ENCODE data around the gene PPFIBP1. TPM values are rescaled to one million over a fixed set of nuclear protein-coding genes. Genes with fewer than 3 reads are reported as not detected.
A peak's percentile ranks its signal among the peaks of the same experiment; 100 is the strongest.

PPFIBP1 gene
- total RNA-seq (2014; rRNA removed; shearing (Covaris generic)), result 86.7 and 105 TPM in 2 replicates
- polyA plus RNA-seq (2015; cell fraction: cytosol; rRNA removed), result 106 and 155 TPM in 2 replicates
- 351 and 401 TPM in 2 replicates for polyA plus RNA-seq (2015; cell fraction: nucleus; rRNA removed)

DNA sequence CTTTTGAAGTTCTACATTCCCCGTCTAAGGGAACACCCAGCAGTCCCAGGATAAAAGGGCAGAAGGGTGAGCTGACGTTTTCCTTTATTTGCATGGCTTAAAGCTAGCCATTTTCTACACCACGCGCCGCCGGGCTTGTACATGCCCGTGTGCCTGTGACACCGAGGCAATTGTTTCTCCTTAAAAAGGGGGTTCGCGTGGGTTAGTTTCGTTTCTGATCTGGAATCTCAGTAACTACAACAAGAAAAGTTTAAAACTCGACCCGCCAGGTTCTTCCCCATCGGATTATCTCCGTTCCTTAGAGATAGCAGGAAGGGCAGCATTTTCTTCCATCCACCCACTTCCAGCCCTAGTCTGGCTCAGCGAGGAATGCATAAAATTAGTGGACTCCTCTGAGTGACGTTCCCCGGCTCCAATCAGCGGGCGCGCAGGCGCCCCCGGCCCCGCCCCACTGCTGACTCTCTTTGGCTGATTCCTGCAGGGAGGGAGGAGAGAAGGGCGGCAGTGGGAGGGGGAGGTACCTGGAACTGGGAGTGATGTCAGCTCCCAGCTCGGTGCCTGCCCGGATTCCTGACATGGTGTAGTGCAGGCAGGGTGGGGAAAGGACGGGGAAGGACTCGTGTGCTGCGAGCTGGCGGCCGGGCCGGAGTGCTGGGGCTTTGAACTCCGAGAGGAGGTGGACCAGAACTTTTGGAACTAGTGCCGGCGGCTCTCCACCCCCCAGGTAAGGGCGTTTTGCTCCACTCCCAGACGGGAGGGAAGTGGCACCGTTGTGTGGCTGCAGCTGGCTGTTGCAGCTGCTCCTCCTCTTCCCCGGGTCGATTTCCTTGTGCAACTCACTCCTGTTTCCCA is at the start of gene PPFIBP1:
TSS of gene PPFIBP1 (plus strand) at position 565 of the 852 bp plus-strand sequence. CDS start 109,191 bp downstream, outside the sequence.
- DNase-seq (ENCODE audit: low read depth), result peak; percentile 99

DNA sequence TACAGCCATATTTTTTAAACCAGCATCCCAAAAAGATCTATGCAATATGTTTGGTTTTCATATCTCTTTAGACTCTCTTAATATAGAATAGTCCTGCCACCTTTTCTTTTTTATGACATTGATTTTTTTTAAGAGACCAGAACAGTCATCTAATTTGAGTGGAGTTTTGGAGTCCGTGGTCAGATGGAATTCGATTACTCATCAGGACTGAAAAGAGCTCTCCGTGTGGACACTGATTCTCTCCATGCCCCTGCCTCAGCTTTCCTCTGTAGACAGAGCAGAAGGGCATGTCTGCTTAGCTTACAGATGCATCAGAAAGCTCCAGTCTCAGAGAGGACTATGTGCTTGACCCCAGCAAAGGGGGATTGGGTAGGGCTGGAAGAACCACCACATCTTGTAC is 49.7 kb upstream of the PPFIBP1 start:
- peak; percentile 91 for DNase-seq (ENCODE audit: low read depth)

GRCh38 chr12:27477049-27477448 is 47.0 kb upstream of the PPFIBP1 start:
- no peak for DNase-seq (ENCODE audit: low read depth)

GRCh38 chr12:27478949-27479348 is 45.1 kb upstream of the PPFIBP1 start:
- no peak for DNase-seq (ENCODE audit: low read depth)

DNA sequence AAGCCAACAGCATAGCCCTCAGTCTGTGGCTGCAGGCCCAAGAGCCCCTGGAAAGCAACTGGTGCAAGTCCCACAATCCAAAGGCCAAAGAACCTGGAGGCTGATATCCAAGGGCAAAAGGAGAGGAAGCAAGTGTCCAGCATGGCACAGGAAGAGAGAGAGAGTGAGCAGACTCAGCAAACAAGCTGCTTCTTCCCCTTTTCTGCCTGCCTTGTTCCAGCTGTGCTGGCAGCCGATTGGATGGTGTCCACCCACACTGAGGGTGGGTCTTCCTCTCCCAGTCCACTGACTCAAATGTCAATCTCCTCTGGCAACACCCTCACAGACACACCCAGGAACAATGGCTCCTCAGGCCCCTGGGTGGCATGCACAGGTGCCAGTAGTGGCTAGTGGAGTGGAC is 44.0 kb upstream of the PPFIBP1 start:
- DNase-seq (ENCODE audit: low read depth), result no peak

GRCh38 chr12:27486961-27487360 is 37.0 kb upstream of the PPFIBP1 start:
- DNase-seq (ENCODE audit: low read depth), result no peak

DNA sequence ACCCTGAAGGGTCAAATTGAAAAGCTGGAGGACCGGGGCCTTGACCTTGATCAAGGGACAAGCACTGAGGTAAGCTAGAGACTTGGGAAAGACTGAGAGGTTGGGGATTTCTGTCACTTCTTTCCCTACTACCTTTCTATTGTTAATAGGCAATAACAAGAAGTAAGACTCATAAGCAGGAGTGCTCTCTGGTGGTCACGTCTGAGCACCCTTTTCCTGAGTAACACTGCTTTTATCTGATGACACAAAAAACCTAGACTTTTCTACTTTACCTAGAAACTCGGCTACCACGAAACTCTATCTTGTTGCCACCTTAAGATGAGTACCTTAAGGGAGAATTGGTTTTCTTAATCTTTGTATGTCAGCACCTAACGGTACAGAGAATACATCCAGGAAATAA is 35.5 kb upstream of the PPFIBP1 start:
- peak; percentile 18 for DNase-seq (ENCODE audit: low read depth)

- no peak for DNase-seq (ENCODE audit: low read depth)
These were observed 32.8 kb upstream of the PPFIBP1 start for GRCh38 chr12:27491226-27491625.

GRCh38 chr12:27493260-27493940 is 30.6 kb upstream of the PPFIBP1 start:
- DNase-seq (ENCODE audit: low read depth), result peak; percentile 52

- no peak for DNase-seq (ENCODE audit: low read depth)
These were observed 26.6 kb upstream of the PPFIBP1 start for GRCh38 chr12:27497446-27497845.

- DNase-seq (ENCODE audit: low read depth), result no peak
These were observed 25.9 kb upstream of the PPFIBP1 start for GRCh38 chr12:27498149-27498548.

- peak; percentile 10 for DNase-seq (ENCODE audit: low read depth)
These were observed 25.2 kb upstream of the PPFIBP1 start for GRCh38 chr12:27498761-27499160.

DNA sequence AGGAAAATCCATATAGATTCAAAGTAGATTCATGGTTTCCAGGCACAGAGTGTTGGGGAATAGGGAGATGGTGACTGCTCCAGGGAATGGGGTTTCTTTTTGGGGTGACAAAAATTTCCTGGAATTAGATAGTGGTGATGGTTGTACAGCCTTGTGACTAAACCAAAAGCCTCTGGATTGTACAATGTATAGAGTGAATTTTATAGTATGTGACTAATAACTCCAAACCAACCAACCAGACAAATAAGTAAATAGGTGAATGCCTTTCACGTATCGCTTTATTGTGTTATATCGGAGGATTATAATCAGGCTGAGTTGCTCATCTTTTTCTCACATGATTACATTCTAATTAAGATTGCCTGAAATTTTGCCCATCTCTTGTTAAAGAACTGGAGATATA is 24.6 kb upstream of the PPFIBP1 start:
- DNase-seq (ENCODE audit: low read depth), result no peak

GRCh38 chr12:27500546-27500945 is 23.5 kb upstream of the PPFIBP1 start:
- DNase-seq (ENCODE audit: low read depth), result no peak

GRCh38 chr12:27502021-27502435 is 22.0 kb upstream of the PPFIBP1 start:
- no peak for DNase-seq (ENCODE audit: low read depth)

DNA sequence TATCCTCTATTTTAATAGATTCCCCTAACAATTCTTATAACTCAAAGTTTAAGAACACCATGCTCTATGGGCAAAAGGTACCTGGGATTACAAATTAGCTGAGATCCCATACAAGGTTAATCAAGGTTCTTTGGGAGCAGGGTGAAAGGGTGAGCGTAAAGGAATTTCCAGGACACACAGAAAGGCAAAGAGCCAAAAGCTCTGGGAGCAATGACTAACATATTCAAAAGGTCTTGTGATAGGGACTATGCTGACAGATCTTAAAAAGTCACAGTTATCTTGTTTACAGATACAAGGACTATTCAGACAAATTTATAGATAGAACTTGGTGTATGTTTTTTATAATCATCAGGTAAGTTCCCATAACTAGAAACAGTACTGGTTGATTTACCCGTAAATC is 19.5 kb upstream of the PPFIBP1 start:
- DNase-seq (ENCODE audit: low read depth), result no peak

DNA sequence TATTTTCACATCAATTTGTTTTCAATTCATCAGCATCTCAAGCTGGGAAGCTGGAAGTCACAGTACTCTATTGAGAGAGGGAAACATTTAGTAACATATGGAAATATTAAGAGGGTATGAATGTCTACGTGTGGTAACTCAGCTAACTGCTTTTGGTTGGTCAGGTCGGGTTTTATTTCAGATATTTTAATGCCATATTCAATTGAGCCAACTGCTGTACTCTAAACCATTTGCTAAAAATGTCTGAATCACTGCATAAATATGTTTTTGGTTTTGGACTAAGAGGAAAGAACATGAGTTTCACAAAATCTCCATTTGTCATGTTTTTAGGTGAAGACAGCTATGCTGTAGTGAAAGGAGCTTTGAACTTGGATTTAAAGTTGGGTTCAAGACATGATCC is 18.9 kb upstream of the PPFIBP1 start:
- no peak for DNase-seq (ENCODE audit: low read depth)

- DNase-seq (ENCODE audit: low read depth), result no peak
These were observed 18.2 kb upstream of the PPFIBP1 start for GRCh38 chr12:27505761-27506160.

DNA sequence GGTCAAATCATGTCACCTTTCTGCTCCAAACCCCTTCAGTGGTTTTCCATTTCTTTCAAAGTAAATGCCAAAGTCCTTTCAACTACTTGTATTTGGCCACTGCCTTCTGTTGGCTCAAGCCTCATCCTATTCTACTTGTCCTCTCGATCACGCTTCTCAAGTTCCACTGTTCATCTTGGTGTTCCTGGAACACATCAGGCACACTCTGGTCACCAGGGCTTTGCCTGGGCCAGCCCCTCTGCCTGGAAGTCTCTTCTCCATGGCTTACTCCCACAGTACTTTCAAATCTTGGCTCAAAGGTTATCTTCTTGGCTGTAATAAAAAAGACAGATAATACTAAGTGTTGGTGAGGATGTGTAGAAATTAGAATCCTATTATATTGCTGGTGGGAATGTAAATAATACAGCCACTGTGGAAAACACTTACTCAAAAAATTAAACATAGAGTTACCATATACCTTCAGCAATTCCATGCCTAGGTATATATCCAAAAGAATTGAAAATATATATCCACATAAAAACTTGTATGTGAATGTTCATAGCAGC is 17.3 kb upstream of the PPFIBP1 start:
- no peak for DNase-seq (ENCODE audit: low read depth)

- DNase-seq (ENCODE audit: low read depth), result no peak
These were observed 15.1 kb upstream of the PPFIBP1 start for GRCh38 chr12:27508736-27509431.

DNA sequence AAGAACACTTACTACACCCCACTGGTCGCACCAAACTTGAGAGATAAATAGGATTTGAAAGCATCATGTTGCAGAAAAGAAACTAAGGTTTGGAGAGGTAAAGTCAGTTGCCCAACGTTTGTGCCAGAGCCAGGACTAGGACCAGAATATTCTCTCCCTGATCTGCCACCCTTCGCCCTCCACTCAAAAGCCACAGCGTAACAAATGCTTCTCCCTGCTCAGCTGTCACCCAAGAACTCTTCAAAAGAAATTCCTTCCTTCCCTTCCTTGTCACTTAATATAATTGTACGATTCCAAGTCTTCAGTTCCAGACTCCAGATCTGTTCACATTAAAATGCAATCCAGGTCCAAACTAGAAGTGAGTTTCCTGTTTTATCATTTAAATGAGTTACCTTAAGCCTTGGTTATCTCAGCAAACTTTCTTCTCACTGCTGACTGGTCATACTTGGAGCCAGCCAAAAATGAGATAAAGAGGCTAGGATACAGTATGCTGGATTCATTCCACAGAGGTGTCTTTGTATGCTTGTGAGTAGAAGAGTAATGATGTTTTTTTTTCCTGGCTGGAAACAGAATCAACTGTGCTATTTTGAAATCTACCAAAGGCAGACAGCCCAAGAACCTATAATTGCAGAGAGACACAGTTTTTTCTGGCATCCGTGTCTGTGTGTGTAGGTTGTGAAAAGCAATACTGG is 12.8 kb upstream of the PPFIBP1 start:
- DNase-seq (ENCODE audit: low read depth), result no peak
